Left ventricle myocardium inferior (tissue), 1 donor: ENCODE results near the gene PER2. TPM values are rescaled to one million over a fixed set of nuclear protein-coding genes. Genes with fewer than 3 reads are reported as not detected.

Source experiments
- DNase-seq: peaks from one replicate; pipeline ENCODE4 v3.0.0-alpha.2; 2020
- H3K27ac ChIP-seq: fragments of 200-600 bp; replicated peaks from 2 replicates; pipeline ENCODE4 v1.8.0; 2021
- H3K27me3 ChIP-seq: fragments of 200-600 bp; 2 replicates; pipeline ENCODE4 v1.8.0; 2021; ENCODE audit warnings: low read depth
- H3K36me3 ChIP-seq: fragments of 200-600 bp; 2 replicates; pipeline ENCODE4 v1.8.0; 2021
- H3K4me1 ChIP-seq: fragments of 200-600 bp; 2 replicates; pipeline ENCODE4 v1.8.0; 2021
- H3K4me3 ChIP-seq: fragments of 200-600 bp; 2 replicates; pipeline ENCODE4 v1.8.0; 2021; ENCODE audit warnings: mild to moderate bottlenecking, moderate library complexity
- H3K9me3 ChIP-seq: fragments of 200-600 bp; replicated peaks from 2 replicates; pipeline ENCODE4 v1.8.0; 2021
- intact Hi-C: fragments of 100-400 bp; cut with micrococcal nuclease; formaldehyde crosslinking; loops from one replicate; pipeline ENCODE4 v1.11.0; 2022
- total RNA-seq: library from RNA; stranded (reverse); fragmentation: NEBNext Ultra II Directional; extraction: Animal tissue kit (Norgen Biotek cat#: 25700); gene quantifications from one replicate; pipeline ENCODE4 v1.2.1, GENCODE V29; 2021
- TF ChIP-seq, protein P1 (sequence below): fragments of 200-600 bp; IDR thresholded peaks from 2 replicates; pipeline ENCODE4 v1.8.0; 2021; ENCODE audit warnings: antibody characterized with exemption, mild to moderate bottlenecking, borderline replicate concordance
- donor health status: DM: no; HTN: yes; CAD: no; lungs with severe emphysema.

Gene PER2
- total RNA-seq, 1 donor from 2014 or later: 3.4 TPM

DNA sequence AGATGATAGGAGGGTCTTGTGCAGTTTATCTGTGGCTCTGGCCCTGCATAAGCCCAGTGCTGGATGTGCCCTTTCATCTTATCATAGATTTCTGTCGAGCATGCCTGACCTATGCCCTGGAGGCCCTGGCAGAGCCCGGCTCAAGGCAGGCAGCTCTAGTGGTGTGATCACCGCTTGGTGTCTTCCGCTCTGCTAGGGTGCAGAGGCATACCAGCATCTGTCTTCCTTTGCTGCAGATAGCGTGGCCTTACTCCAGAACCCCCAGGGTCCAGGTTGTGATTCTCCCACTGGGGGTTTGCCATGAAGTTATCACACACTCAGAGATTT lies 18.2 kb upstream of the PER2 start:
- Histone ChIP-seq H3K9me3 (no peaks in the 10 kb centered on the region), H3K36me3 (no peaks in the 10 kb centered on the region), H3K27ac (no peak overlapping the region), H3K4me1 (no peaks in the 10 kb centered on the region), H3K27me3 (peaks cover 9% of the 10 kb centered on the region), H3K4me3 (no peak overlapping the region)
- intact Hi-C loops: no loop called here
- TF ChIP-seq, protein P1, sequence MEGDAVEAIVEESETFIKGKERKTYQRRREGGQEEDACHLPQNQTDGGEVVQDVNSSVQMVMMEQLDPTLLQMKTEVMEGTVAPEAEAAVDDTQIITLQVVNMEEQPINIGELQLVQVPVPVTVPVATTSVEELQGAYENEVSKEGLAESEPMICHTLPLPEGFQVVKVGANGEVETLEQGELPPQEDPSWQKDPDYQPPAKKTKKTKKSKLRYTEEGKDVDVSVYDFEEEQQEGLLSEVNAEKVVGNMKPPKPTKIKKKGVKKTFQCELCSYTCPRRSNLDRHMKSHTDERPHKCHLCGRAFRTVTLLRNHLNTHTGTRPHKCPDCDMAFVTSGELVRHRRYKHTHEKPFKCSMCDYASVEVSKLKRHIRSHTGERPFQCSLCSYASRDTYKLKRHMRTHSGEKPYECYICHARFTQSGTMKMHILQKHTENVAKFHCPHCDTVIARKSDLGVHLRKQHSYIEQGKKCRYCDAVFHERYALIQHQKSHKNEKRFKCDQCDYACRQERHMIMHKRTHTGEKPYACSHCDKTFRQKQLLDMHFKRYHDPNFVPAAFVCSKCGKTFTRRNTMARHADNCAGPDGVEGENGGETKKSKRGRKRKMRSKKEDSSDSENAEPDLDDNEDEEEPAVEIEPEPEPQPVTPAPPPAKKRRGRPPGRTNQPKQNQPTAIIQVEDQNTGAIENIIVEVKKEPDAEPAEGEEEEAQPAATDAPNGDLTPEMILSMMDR: no peak
- DNase-seq: no peak

DNA sequence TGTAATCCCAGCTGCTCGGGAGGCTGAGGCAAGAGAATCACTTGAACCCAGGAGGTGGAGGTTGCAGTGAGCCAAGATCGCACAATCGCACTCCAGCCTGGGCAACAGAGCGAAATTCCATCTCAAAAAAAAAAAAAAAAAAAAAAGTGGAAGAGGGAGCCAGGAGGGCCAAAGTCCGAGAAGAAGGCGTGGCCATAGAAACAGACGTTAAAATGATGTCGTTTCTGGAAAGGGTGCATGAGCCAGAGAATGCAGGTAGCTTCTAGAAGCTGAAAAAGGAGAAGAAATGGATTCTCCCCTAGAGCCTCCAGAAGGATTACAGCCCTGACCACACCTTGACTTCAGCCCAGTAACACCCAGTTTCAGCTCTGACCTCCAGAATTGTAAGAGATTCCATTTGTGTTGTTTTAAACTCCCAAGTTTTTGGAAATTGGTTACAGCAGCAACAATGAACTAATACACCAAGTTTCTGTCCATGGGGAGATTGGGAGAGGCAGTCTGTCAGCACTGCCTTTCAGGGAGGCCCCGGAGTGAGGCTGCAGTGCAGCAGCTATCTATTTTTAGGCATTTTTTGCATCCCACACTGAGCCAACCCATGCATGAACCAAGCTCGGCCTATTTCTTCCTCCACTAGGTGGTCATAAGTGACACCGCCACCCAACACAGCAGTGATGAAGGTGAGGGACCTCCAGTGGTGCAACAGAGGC lies 17.7 kb upstream of the PER2 start:
- H3K9me3 ChIP-seq: no peaks in the 10 kb centered on the region
- H3K4me1 ChIP-seq: no peaks in the 10 kb centered on the region
- no peaks in the 10 kb centered on the region for H3K36me3 ChIP-seq
- DNase-seq: no peak
- H3K27ac ChIP-seq: no peak overlapping the region
- intact Hi-C loops: no loop called here
- no peak overlapping the region for H3K4me3 ChIP-seq
- TF ChIP-seq, protein P1: no peak
- peaks cover 9% of the 10 kb centered on the region for H3K27me3 ChIP-seq

DNA sequence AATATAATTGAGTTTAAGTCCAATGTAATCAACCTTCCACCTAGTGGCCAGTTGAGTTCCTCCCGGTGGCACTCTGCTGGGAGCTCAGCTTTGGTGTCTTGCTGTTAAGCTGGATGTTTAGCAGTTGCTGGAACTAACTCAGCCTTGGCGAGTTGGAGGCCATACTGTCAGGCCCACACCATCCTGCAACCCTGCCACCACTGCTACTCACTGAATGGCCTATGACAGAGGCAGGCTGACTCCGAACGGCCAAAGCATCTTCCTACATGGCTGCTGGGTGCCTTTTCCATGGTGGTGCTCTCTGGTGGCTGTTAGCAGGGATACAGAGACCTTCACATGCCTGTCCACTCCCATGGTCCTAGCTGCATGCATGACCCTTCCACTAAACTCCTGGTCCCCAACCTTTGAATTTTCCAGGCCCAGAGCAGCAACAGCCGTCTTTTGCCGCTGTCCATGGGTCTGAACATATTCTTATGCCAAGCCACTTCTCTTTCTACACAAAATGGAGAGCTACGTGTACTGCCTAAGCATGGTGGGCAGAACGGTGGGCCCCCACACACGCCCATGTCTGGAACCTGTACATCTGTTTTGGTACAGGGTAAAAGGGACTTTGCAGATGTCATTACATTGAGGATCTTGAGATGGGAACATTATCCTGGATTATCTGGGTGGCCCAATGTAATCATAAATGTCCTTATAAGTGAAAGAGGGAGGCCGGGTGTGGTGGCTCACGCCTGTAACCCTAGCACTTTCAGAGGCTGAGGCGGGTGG lies 16.9 kb upstream of the PER2 start:
- Histone ChIP-seq H3K4me3 (no peak overlapping the region), H3K9me3 (no peaks in the 10 kb centered on the region), H3K27ac (no peak overlapping the region), H3K27me3 (peaks cover 7% of the 10 kb centered on the region), H3K4me1 (no peaks in the 10 kb centered on the region), H3K36me3 (no peaks in the 10 kb centered on the region)
- DNase-seq: no peak
- intact Hi-C loops: no loop called here
- TF ChIP-seq, protein P1: peak; percentile 26

DNA sequence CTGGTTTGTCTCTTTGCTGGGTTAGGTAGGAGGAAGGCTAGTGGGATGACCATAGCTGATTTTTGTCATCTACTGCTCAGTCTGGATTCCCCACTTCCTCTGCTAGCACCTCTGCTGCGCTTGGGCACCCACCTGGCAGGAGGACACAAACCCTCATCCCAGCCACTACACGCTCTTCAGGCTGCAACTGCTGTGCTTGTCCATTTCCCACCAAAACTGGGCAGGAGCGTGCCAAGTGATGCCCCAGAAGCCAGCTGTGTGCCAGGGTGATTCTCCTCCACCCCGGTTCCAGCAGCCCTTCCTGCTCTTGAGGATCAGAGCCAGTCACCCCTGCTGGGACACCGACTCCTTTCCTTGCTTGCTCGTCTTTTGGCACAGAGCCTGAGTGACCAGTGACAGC lies 15.7 kb upstream of the PER2 start:
- Histone ChIP-seq H3K27ac (no peak overlapping the region), H3K4me3 (no peak overlapping the region), H3K4me1 (no peaks in the 10 kb centered on the region), H3K36me3 (no peaks in the 10 kb centered on the region), H3K27me3 (no peaks in the 10 kb centered on the region), H3K9me3 (no peaks in the 10 kb centered on the region)
- no peak for DNase-seq
- TF ChIP-seq, protein P1: no peak
- intact Hi-C loops: no loop called here

DNA sequence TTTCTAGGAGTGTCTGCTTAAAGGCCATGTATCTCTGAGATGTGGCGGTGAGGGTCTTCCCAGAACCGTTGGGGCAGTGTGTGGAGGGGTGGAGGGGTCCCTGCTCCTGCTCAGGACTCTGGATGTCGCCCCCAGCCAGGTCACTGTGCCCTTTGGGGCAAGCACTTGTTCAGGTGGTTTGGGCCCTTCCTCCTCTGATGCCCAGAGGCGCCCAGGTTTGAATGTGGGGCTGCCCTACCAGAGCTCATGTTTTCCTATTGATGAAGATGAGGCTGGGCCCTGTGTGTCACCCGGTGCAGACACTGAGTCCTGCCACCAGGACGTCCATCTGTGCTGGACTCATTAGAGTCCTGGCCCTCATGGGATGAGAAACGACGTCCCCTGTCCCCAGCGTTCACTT lies 14.3 kb upstream of the PER2 start:
- Histone ChIP-seq H3K9me3 (no peaks in the 10 kb centered on the region), H3K27me3 (no peaks in the 10 kb centered on the region), H3K4me1 (no peaks in the 10 kb centered on the region), H3K27ac (no peak overlapping the region), H3K4me3 (no peak overlapping the region), H3K36me3 (no peaks in the 10 kb centered on the region)
- intact Hi-C loops: no loop called here
- TF ChIP-seq, protein P1: no peak
- no peak for DNase-seq
